IgD-negative memory B cell (primary cell): ENCODE measurements around the gene CTNNA2. TPM values are rescaled to one million over a fixed set of nuclear protein-coding genes. Genes with fewer than 3 reads are reported as not detected.
A peak's percentile ranks its signal among the peaks of the same experiment; 100 is the strongest.

Source experiments
- H3K27ac Mint-ChIP-seq, 3 donors: one replicate each; pipeline ENCODE4 v1.8.0; 2020 to 2022; ENCODE audit warnings: mild to moderate bottlenecking in 3 of 3, mixed read lengths in 3 of 3, moderate library complexity in 1 of 3
- H3K27me3 Mint-ChIP-seq: one replicate; pipeline ENCODE4 v1.8.0; 2021; ENCODE audit warnings: mixed read lengths
- H3K36me3 Mint-ChIP-seq: one replicate; pipeline ENCODE4 v1.8.0; 2020; ENCODE audit warnings: mild to moderate bottlenecking, mixed read lengths
- H3K4me1 Mint-ChIP-seq, 3 donors: one replicate each; pipeline ENCODE4 v1.8.0; 2020 to 2022; ENCODE audit warnings: mixed read lengths in 3 of 3, mild to moderate bottlenecking in 1 of 3
- H3K4me3 Mint-ChIP-seq, 4 donors: one replicate each; pipeline ENCODE4 v1.8.0; 2020 to 2022; ENCODE audit warnings: mild to moderate bottlenecking in 4 of 4, mixed read lengths in 4 of 4, moderate library complexity in 3 of 4
- H3K9me3 Mint-ChIP-seq, 3 donors: one replicate each; pipeline ENCODE4 v1.8.0; 2020 to 2021; ENCODE audit warnings: mixed read lengths in 3 of 3, mild to moderate bottlenecking in 1 of 3
- polyA plus RNA-seq: library from polyadenylated mRNA; unstranded; fragments of 300-500 nt; fragmentation: Illumina TruSeq; gene quantifications from one replicate; pipeline ENCODE4 v1.2.3, GENCODE V29; 2021

CTNNA2 gene
- polyA plus RNA-seq, 1 donor from 2014 or later = not detected

GRCh38 chr2:79857888-79858287 lies 345.0 kb downstream of the CTNNA2 start:
- Mint-ChIP-seq H3K4me1 (no peaks in the 10 kb centered on the region), H3K4me3 (no peak overlapping the region), H3K36me3 (no peaks in the 10 kb centered on the region), H3K27me3 (no peaks in the 10 kb centered on the region), H3K9me3 (peaks cover 3 to 9% (median 6%) of the 10 kb centered on the region in 3 donors), H3K27ac (no peak overlapping the region)

GRCh38 chr2:79860228-79861058 lies 347.6 kb downstream of the CTNNA2 start:
- no peaks in the 10 kb centered on the region for H3K4me1 Mint-ChIP-seq

GRCh38 chr2:79861059-79861374 lies 348.2 kb downstream of the CTNNA2 start:
- H3K9me3 Mint-ChIP-seq = peaks cover 3% of the 10 kb centered on the region in 3 donors
- no peak overlapping the region for H3K4me3 Mint-ChIP-seq
- no peaks in the 10 kb centered on the region for H3K36me3 Mint-ChIP-seq
- H3K27ac Mint-ChIP-seq = no peak overlapping the region
- H3K4me1 Mint-ChIP-seq = no peaks in the 10 kb centered on the region
- H3K27me3 Mint-ChIP-seq = no peaks in the 10 kb centered on the region

More at GRCh38 chr2:79860228-79861058, 347.6 kb downstream of the CTNNA2 start:
- H3K9me3 Mint-ChIP-seq = peaks cover 3% of the 10 kb centered on the region in 3 donors
- no peaks in the 10 kb centered on the region for H3K27me3 Mint-ChIP-seq
- peak overlapping the region in 1 of 3 donors; percentile 39 for H3K27ac Mint-ChIP-seq
- no peaks in the 10 kb centered on the region for H3K36me3 Mint-ChIP-seq
- no peak overlapping the region for H3K4me3 Mint-ChIP-seq

GRCh38 chr2:79862756-79863155 lies 349.9 kb downstream of the CTNNA2 start:
- H3K27me3 Mint-ChIP-seq = no peaks in the 10 kb centered on the region

GRCh38 chr2:79872656-79873055 lies 359.8 kb downstream of the CTNNA2 start:
- no peak overlapping the region for H3K4me3 Mint-ChIP-seq

More at GRCh38 chr2:79862756-79863155, 349.9 kb downstream of the CTNNA2 start:
- no peak overlapping the region for H3K4me3 Mint-ChIP-seq
- no peaks in the 10 kb centered on the region for H3K4me1 Mint-ChIP-seq
- H3K9me3 Mint-ChIP-seq = peaks cover 3 to 4% (median 3%) of the 10 kb centered on the region in 3 donors
- H3K27ac Mint-ChIP-seq = no peak overlapping the region
- no peaks in the 10 kb centered on the region for H3K36me3 Mint-ChIP-seq

GRCh38 chr2:79874015-79874414 lies 361.2 kb downstream of the CTNNA2 start:
- Mint-ChIP-seq H3K36me3 (no peaks in the 10 kb centered on the region), H3K9me3 (peaks cover 2 to 3% (median 3%) of the 10 kb centered on the region in 3 donors), H3K27ac (no peak overlapping the region), H3K4me1 (no peaks in the 10 kb centered on the region), H3K27me3 (no peaks in the 10 kb centered on the region), H3K4me3 (no peak overlapping the region)

More at GRCh38 chr2:79872656-79873055, 359.8 kb downstream of the CTNNA2 start:
- Mint-ChIP-seq H3K27ac (no peak overlapping the region), H3K4me1 (no peaks in the 10 kb centered on the region), H3K9me3 (peaks cover 2 to 3% (median 3%) of the 10 kb centered on the region in 3 donors), H3K36me3 (no peaks in the 10 kb centered on the region), H3K27me3 (no peaks in the 10 kb centered on the region)

GRCh38 chr2:79876430-79876829 lies 363.6 kb downstream of the CTNNA2 start:
- no peaks in the 10 kb centered on the region for H3K27me3 Mint-ChIP-seq
- no peaks in the 10 kb centered on the region for H3K4me1 Mint-ChIP-seq
- H3K27ac Mint-ChIP-seq = no peak overlapping the region
- peaks cover 2 to 3% (median 3%) of the 10 kb centered on the region in 3 donors for H3K9me3 Mint-ChIP-seq
- H3K4me3 Mint-ChIP-seq = no peak overlapping the region
- no peaks in the 10 kb centered on the region for H3K36me3 Mint-ChIP-seq

GRCh38 chr2:79882548-79882947 lies 369.7 kb downstream of the CTNNA2 start:
- Mint-ChIP-seq H3K36me3 (no peaks in the 10 kb centered on the region), H3K9me3 (no peaks in the 10 kb centered on the region), H3K27ac (no peak overlapping the region), H3K4me1 (no peaks in the 10 kb centered on the region), H3K4me3 (no peak overlapping the region), H3K27me3 (peaks cover 3% of the 10 kb centered on the region)

GRCh38 chr2:79887747-79888374 lies 375.0 kb downstream of the CTNNA2 start:
- Mint-ChIP-seq H3K27ac (no peak overlapping the region), H3K27me3 (peaks cover 4% of the 10 kb centered on the region), H3K36me3 (no peaks in the 10 kb centered on the region), H3K4me1 (no peaks in the 10 kb centered on the region), H3K4me3 (no peak overlapping the region), H3K9me3 (no peaks in the 10 kb centered on the region)

GRCh38 chr2:79892123-79892522 lies 379.3 kb downstream of the CTNNA2 start:
- Mint-ChIP-seq H3K4me3 (no peak overlapping the region), H3K9me3 (no peaks in the 10 kb centered on the region), H3K27ac (no peak overlapping the region), H3K27me3 (peaks cover 1% of the 10 kb centered on the region), H3K36me3 (no peaks in the 10 kb centered on the region), H3K4me1 (no peaks in the 10 kb centered on the region)

GRCh38 chr2:79899196-79899595 lies 386.3 kb downstream of the CTNNA2 start:
- H3K9me3 Mint-ChIP-seq = peaks cover 0 to 7% (median 0%) of the 10 kb centered on the region in 3 donors
- no peak overlapping the region for H3K27ac Mint-ChIP-seq
- H3K4me3 Mint-ChIP-seq = no peak overlapping the region
- no peaks in the 10 kb centered on the region for H3K36me3 Mint-ChIP-seq
- H3K4me1 Mint-ChIP-seq = no peaks in the 10 kb centered on the region
- no peaks in the 10 kb centered on the region for H3K27me3 Mint-ChIP-seq

GRCh38 chr2:79901161-79901560 lies 388.3 kb downstream of the CTNNA2 start:
- Mint-ChIP-seq H3K4me1 (no peaks in the 10 kb centered on the region), H3K27ac (no peak overlapping the region), H3K4me3 (no peak overlapping the region), H3K27me3 (no peaks in the 10 kb centered on the region), H3K9me3 (peaks cover 0 to 7% (median 2%) of the 10 kb centered on the region in 3 donors), H3K36me3 (no peaks in the 10 kb centered on the region)

GRCh38 chr2:79903222-79904000 lies 390.6 kb downstream of the CTNNA2 start:
- no peak overlapping the region for H3K4me3 Mint-ChIP-seq
- H3K4me1 Mint-ChIP-seq = no peaks in the 10 kb centered on the region
- no peak overlapping the region for H3K27ac Mint-ChIP-seq
- H3K9me3 Mint-ChIP-seq = peaks cover 0 to 7% (median 2%) of the 10 kb centered on the region in 3 donors
- H3K27me3 Mint-ChIP-seq = no peaks in the 10 kb centered on the region
- H3K36me3 Mint-ChIP-seq = no peaks in the 10 kb centered on the region

- Mint-ChIP-seq H3K9me3 (peaks cover 0 to 3% (median 2%) of the 10 kb centered on the region in 3 donors), H3K27ac (no peak overlapping the region), H3K27me3 (no peaks in the 10 kb centered on the region), H3K4me3 (no peak overlapping the region), H3K36me3 (no peaks in the 10 kb centered on the region), H3K4me1 (no peaks in the 10 kb centered on the region)
Measured at GRCh38 chr2:79906139-79906890, 393.5 kb downstream of the CTNNA2 start.
